Measurements from ENCODE around the gene RIN3. TPM values are rescaled to one million over a fixed set of nuclear protein-coding genes. Genes with fewer than 3 reads are reported as not detected.

Gene RIN3
- total and polyA plus RNA-seq, 2 of the 4 experiments (the other 2 are of a cell fraction) = 2.5 to 11.1 TPM

GRCh38 chr14:92703516-92703915 is 189.9 kb downstream of the RIN3 start:
- ATAC-seq (ENCODE audit: low read depth) = no peak
- Histone ChIP-seq H2BK5ac (ENCODE audit: low read depth, low read length, poor library complexity, severe bottlenecking) (no peak overlapping the region), H3K4me2 (ENCODE audit: low read depth, low read length) (no peak overlapping the region), H3K4ac (ENCODE audit: low read depth, low read length) (no peak overlapping the region), H3K4me3 (ENCODE audit: insufficient read depth, low read depth, low read length) (no peak overlapping the region), H3K27me3 (ENCODE audit: control insufficient read depth, insufficient read depth, low read length) (no peaks in the 10 kb centered on the region; the same call in 1 of the 2 replicates), H2BK15ac (ENCODE audit: low read depth, low read length) (no peak overlapping the region), H3K23ac (ENCODE audit: low read depth, low read length) (no peak overlapping the region), H2AFZ (replicated peaks; ENCODE audit: low read length, poor library complexity) (no peak overlapping the region), H2BK20ac (ENCODE audit: low read depth, low read length) (no peak overlapping the region), H2AK5ac (ENCODE audit: low read depth, low read length) (no peak overlapping the region), H4K20me1 (ENCODE audit: insufficient read depth, low read length) (no peaks in the 10 kb centered on the region), H3K9me1 (ENCODE audit: insufficient read depth, low read length) (no peaks in the 10 kb centered on the region), H2AK9ac (replicated peaks; ENCODE audit: low read depth, low read length, poor library complexity) (no peak overlapping the region), H2BK120ac (ENCODE audit: low read depth, low read length) (no peak overlapping the region), H3K9me3 (ENCODE audit: control insufficient read depth, insufficient read depth, low read length) (no peaks in the 10 kb centered on the region), H4K5ac (ENCODE audit: low read depth, low read length) (no peak overlapping the region), H3K4me1 (ENCODE audit: control insufficient read depth, insufficient read depth, low read length) (no peaks in the 10 kb centered on the region), H3K56ac (ENCODE audit: extremely low read depth, insufficient read depth, low read length) (no peak overlapping the region), H4K91ac (ENCODE audit: insufficient read depth, low read depth, low read length) (no peak overlapping the region), H3K9ac (ENCODE audit: low read depth, low read length) (no peak overlapping the region), H3K36me3 (ENCODE audit: control insufficient read depth, insufficient read depth, low read length) (no peaks in the 10 kb centered on the region), H3K79me1 (ENCODE audit: low read depth in 1 of 2, low read length in 2 of 2) (no peaks in the 10 kb centered on the region), H3K27ac (ENCODE audit: insufficient read depth, low read length) (no peak overlapping the region), H4K8ac (ENCODE audit: low read depth in 2 of 2, low read length in 2 of 2) (no peak overlapping the region), H3K18ac (ENCODE audit: low read depth, low read length) (no peak overlapping the region), H3K14ac (replicated peaks; ENCODE audit: low read depth, low read length) (no peak overlapping the region)
- dilution Hi-C loops (cut with HindIII; ENCODE audit: low sequenced_read_pairs, unreplicated experiment) (no loop called here), in situ Hi-C loops (cut with MboI; ENCODE audit: low sequenced_read_pairs) (no loop called here), intact Hi-C loops (cut with micrococcal nuclease) (no loop called here)
- no peak for DNase-seq
- POLR2A ChIA-PET (ENCODE audit: unreplicated experiment) = no interaction called here
- 67% methylated on average over 1 of the region's 10 CpGs; no CpG with 5 or more reads in 1 of the 2 experiments for WGBS, 2 experiments (ENCODE audit: extremely low coverage in 2 of 2, insufficient read length in 1 of 2)
- TF ChIP-seq BHLHE40 (IDR thresholded peaks at IDR 0.05; ENCODE audit: low read depth, low read length) = no peak
- TF ChIP-seq, protein P1, sequence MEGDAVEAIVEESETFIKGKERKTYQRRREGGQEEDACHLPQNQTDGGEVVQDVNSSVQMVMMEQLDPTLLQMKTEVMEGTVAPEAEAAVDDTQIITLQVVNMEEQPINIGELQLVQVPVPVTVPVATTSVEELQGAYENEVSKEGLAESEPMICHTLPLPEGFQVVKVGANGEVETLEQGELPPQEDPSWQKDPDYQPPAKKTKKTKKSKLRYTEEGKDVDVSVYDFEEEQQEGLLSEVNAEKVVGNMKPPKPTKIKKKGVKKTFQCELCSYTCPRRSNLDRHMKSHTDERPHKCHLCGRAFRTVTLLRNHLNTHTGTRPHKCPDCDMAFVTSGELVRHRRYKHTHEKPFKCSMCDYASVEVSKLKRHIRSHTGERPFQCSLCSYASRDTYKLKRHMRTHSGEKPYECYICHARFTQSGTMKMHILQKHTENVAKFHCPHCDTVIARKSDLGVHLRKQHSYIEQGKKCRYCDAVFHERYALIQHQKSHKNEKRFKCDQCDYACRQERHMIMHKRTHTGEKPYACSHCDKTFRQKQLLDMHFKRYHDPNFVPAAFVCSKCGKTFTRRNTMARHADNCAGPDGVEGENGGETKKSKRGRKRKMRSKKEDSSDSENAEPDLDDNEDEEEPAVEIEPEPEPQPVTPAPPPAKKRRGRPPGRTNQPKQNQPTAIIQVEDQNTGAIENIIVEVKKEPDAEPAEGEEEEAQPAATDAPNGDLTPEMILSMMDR (conservative IDR thresholded peaks at IDR 0.05; ENCODE audit: low read depth, low read length) = no peak
- TF ChIP-seq, protein P2, sequence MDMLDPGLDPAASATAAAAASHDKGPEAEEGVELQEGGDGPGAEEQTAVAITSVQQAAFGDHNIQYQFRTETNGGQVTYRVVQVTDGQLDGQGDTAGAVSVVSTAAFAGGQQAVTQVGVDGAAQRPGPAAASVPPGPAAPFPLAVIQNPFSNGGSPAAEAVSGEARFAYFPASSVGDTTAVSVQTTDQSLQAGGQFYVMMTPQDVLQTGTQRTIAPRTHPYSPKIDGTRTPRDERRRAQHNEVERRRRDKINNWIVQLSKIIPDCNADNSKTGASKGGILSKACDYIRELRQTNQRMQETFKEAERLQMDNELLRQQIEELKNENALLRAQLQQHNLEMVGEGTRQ (IDR thresholded peaks at IDR 0.05; ENCODE audit: low read depth, low read length) = no peak
- TF ChIP-seq ELK1 (IDR thresholded peaks at IDR 0.05; ENCODE audit: borderline replicate concordance, low read depth, low read length) = no peak
- no peak for TF ChIP-seq MAFK (IDR thresholded peaks at IDR 0.05; ENCODE audit: low read depth, low read length)
- TF ChIP-seq CEBPB (IDR thresholded peaks at IDR 0.05; ENCODE audit: low read depth, low read length) = no peak
- no peak for TF ChIP-seq POLR2A (IDR thresholded peaks at IDR 0.05; ENCODE audit: low read depth, low read length)
- no peak for TF ChIP-seq CHD1 (IDR thresholded peaks at IDR 0.05; ENCODE audit: low read depth, low read length)
- TF ChIP-seq SMC3 (IDR thresholded peaks at IDR 0.05; ENCODE audit: low read depth, low read length) = no peak
- no peak for TF ChIP-seq RFX5 (IDR thresholded peaks at IDR 0.05; ENCODE audit: low read depth, low read length)
- TF ChIP-seq NFE2L2 (IDR thresholded peaks at IDR 0.05; ENCODE audit: low read depth, low read length) = no peak
- no peak for TF ChIP-seq RCOR1 (IDR thresholded peaks at IDR 0.05; ENCODE audit: insufficient replicate concordance, low read length)
- TF ChIP-seq MAZ (IDR thresholded peaks at IDR 0.05; ENCODE audit: borderline replicate concordance, low read depth, low read length) = no peak
- no peak for TF ChIP-seq RAD21 (IDR thresholded peaks at IDR 0.05; ENCODE audit: low read length)
- TF ChIP-seq FOS (IDR thresholded peaks at IDR 0.05; ENCODE audit: low read depth, low read length) = no peak
- TF ChIP-seq MXI1 (IDR thresholded peaks at IDR 0.05; ENCODE audit: borderline replicate concordance, low read depth, low read length) = no peak
- BruUV-seq (replicated peaks) = no TSS peak
- CTCF ChIA-PET = no interaction called here
